Gastrocnemius medialis (tissue), 4 donors: ENCODE measurements around the gene LMBR1.

Experiments
- CTCF ChIP-seq, 5 experiments: fragments of 450-650 bp in 3 of 5; fragments of 200-600 bp in 2 of 5; sonication (generic) in 2 of 5; IDR thresholded peaks in 4 of 5; conservative IDR thresholded peaks in 1 of 5; 1 replicate in 4 of 5; 2 replicates in 1 of 5; pipeline ENCODE4 v1.5.1; 2016 to 2019; ENCODE audit warnings: antibody characterized with exemption in 5 of 5, mild to moderate bottlenecking in 3 of 5, moderate library complexity in 3 of 5
- POLR2A ChIP-seq, 2 donors: fragments of 450-650 bp; IDR thresholded peaks; one replicate each; pipeline ENCODE4 v1.6.1; 2017; ENCODE audit warnings: antibody characterized with exemption in 2 of 2, mild to moderate bottlenecking in 2 of 2, moderate library complexity in 2 of 2

GRCh38 chr7:156754201-156754600 lies 138.8 kb downstream of the LMBR1 start:
- TF ChIP-seq CTCF (IDR thresholded peaks at IDR 0.05 in 4 of 5, conservative IDR thresholded peaks at IDR 0.05 in 1 of 5) (no peak), POLR2A (IDR thresholded peaks at IDR 0.05) (no peak)
